Activated B cell treated with CpG ODN at 0.5 μM for 24 hours (primary cell): ENCODE data around the gene EMC8. TPM values are rescaled to one million over a fixed set of nuclear protein-coding genes. Genes with fewer than 3 reads are reported as not detected.

ENCODE experiments used
- ATAC-seq: fragments of 200-7000 bp; cut with Tn5 transposase; one replicate; pipeline ENCODE4 v1.10.0; 2021; ENCODE audit warnings: low read depth, mild to moderate bottlenecking, moderate library complexity
- CTCF ChIA-PET: fragments of 350-600 bp; sonication (Branson Sonifier 250); formaldehyde crosslinking; loops from one replicate; lab custom pipeline; 2021; ENCODE audit warnings: antibody characterized with exemption; lab: Charles Lee
- POLR2A ChIA-PET: fragments of 350-600 bp; sonication (Branson Sonifier 250); formaldehyde crosslinking; loops from one replicate; lab custom pipeline; 2021; ENCODE audit warnings: antibody characterized with exemption; lab: Charles Lee
- DNase-seq: peaks from one replicate; pipeline ENCODE4 v3.0.0; 2022
- H3K27ac Mint-ChIP-seq: one replicate; pipeline ENCODE4 v1.8.0; 2020; ENCODE audit warnings: mixed read lengths
- H3K27me3 Mint-ChIP-seq: one replicate; pipeline ENCODE4 v1.8.0; 2021; ENCODE audit warnings: mixed read lengths
- H3K36me3 Mint-ChIP-seq: one replicate; pipeline ENCODE4 v1.8.0; 2021; ENCODE audit warnings: low read depth, mixed read lengths
- H3K4me1 Mint-ChIP-seq: one replicate; pipeline ENCODE4 v1.8.0; 2021; ENCODE audit warnings: mixed read lengths
- H3K4me3 Mint-ChIP-seq: one replicate; pipeline ENCODE4 v1.8.0; 2020; ENCODE audit warnings: mild to moderate bottlenecking, mixed read lengths
- H3K9me3 Mint-ChIP-seq: one replicate; pipeline ENCODE4 v1.8.0; 2020; ENCODE audit warnings: mixed read lengths
- CTCF ChIP-seq: fragments of 200-600 bp; IDR thresholded peaks from one replicate; pipeline ENCODE4 v1.8.0; 2022; ENCODE audit warnings: antibody characterized with exemption, mild to moderate bottlenecking
- intact Hi-C: fragments of 100-400 bp; cut with micrococcal nuclease; formaldehyde crosslinking; loops from one replicate; pipeline ENCODE4 v1.15.1; 2024
- total RNA-seq: library from RNA; stranded (reverse); gene quantifications from 2 replicates; pipeline ENCODE4 v1.2.3, GENCODE V29; 2022

EMC8 gene
- total RNA-seq, 1 donor from 2014 or later: 27.8 TPM

DNA sequence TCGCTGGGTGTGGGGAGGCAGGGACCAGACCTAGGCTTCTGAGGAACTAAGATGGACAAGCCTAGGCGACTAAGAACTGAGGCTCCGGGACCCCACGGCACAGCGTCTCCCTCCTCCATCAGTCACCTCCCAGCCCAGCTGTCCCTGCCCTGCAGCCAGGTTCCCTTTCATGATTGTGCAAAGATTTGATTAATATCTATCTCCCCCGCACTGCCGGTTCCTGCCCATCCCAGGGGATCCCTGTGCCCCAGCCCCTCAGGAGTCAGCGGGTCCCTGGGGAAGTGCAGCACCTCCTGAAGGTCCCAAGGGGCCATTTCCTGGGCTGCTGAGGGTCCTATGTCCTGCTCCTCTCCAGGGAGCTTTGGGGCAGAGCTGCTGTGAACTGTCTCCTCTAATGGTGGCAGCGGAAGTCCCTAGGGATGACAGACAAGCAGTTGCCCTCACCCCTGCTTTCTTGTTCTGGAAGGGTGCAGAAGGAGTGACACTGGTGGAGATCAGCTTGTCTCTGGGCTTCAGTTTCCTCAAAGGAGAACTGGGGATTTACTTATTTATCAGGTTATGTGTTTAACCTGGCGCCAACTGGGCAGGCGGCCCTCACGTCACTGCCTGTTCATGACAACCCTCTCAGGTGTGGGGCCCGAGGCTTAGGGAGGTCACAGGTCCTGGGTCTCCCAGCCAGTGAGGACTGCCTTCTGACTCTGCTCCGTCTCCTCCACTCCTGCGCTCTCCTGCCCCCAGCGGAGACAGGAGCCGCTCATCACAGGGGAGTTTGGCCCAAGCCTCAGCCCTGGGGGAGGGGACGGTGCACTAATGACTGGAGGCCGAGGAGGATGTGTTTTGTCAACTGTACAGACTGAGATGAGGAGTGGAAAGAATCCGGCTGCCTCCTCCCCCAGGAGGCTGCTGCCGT lies 46.6 kb downstream of the EMC8 start:
- ATAC-seq: no peak
- peak; percentile 49 for DNase-seq
- Mint-ChIP-seq H3K4me1 (peaks cover 82% of the 10 kb centered on the region), H3K9me3 (no peaks in the 10 kb centered on the region), H3K36me3 (peaks cover 4% of the 10 kb centered on the region), H3K4me3 (peak overlapping the region; percentile 57), H3K27ac (peak overlapping the region; percentile 100), H3K27me3 (no peaks in the 10 kb centered on the region)
- ChIA-PET POLR2A (interaction anchor here (1.1 to 3.2 kb wide), 7 partner anchors 9 to 199 kb away, joined by 3 to 16 read pairs (median 4); partner anchors contain the start of genes COX4I1 and EMC8), CTCF (interaction anchor here (1.5 kb wide), 1 partner anchor 34 kb away, joined by 7 read pairs; no protein-coding TSS in a partner anchor)
- TF ChIP-seq CTCF: no peak
- intact Hi-C loops: loop anchor here (5.0 to 10.0 kb wide), 4 partner anchors 725 to 1742 kb away; partner anchors contain the start of genes FBXO31, KIAA0513 and ZCCHC14

DNA sequence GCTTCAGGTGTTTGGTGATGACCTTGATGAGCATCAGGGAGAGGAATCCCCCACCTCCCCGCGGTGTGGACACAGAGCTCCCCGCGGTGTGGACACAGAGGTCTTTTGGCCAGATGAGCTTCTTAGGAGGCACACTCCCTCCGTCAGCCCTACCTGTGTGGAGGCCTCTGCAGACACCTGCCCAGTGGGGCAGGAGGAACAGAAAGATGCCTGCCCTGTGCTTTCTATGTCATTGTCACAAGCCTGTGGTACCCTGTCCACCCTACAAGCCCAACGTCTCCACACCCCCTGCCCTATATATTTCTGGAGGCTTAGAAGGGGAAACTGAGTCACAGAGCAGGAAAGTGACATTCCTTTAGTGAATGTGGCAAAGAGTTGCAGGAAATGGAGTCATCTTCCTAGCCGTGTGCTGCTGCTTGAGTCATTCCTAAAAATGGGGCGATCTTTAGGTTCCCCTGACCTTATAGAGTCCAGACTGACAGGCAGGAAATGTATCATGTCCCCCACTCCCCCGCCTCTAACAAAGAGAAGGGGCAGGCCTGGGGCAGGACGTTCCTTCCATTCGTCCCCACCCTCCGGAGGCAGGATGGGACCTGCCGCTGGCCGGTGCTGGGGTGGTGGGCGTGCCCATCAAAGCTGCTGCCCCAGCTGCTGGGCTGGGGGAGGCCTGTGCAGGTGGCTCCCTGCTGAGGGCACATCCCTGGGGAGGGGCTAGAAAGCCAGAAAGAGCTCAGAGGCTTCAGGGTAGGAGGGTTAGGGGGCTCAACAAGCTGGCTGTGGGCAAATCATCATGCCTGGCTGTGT lies 47.4 kb downstream of the EMC8 start:
- DNase-seq: peak; percentile 42
- H3K36me3 Mint-ChIP-seq: peaks cover 4% of the 10 kb centered on the region

GRCh38 chr16:85750827-85751697 lies 48.3 kb downstream of the EMC8 start, which contains the start of gene C16orf74:
C16orf74 (minus strand) TSS chr16:85751096; CDS start chr16:85735217, 15,879 bp downstream.
- DNase-seq (peak; percentile 65), ATAC-seq (peak; percentile 46)
- TF ChIP-seq CTCF: no peak
- POLR2A ChIA-PET: interaction anchor here (0.7 to 2.2 kb wide), 7 partner anchors 8 to 197 kb away, joined by 3 to 15 read pairs (median 5); no protein-coding TSS in a partner anchor
- Mint-ChIP-seq H3K9me3 (no peaks in the 10 kb centered on the region), H3K27me3 (no peaks in the 10 kb centered on the region), H3K4me1 (peaks cover 81% of the 10 kb centered on the region), H3K4me3 (peak within 1 kb of the TSS; percentile 94), H3K36me3 (peaks cover 6% of the 10 kb centered on the region), H3K27ac (peak within 1 kb of the TSS; percentile 100)
- CTCF ChIA-PET: interaction anchor here (1.1 to 1.5 kb wide), 3 partner anchors 13 to 33 kb away, joined by 4 to 7 read pairs (median 6); no protein-coding TSS in a partner anchor
- intact Hi-C loops: loop anchor here (1.0 to 10.0 kb wide), 5 partner anchors 8 to 1744 kb away; partner anchors contain the start of genes FBXO31, KIAA0513 and ZCCHC14

More for the DNA sequence above, 47.4 kb downstream of the EMC8 start:
- Mint-ChIP-seq H3K27me3 (no peaks in the 10 kb centered on the region), H3K4me1 (peaks cover 82% of the 10 kb centered on the region), H3K27ac (peak overlapping the region; percentile 100), H3K4me3 (peak overlapping the region; percentile 67), H3K9me3 (no peaks in the 10 kb centered on the region)
- POLR2A ChIA-PET: interaction anchor here (0.7 to 3.2 kb wide), 7 partner anchors 10 to 198 kb away, joined by 3 to 16 read pairs (median 4); partner anchors contain the start of genes COX4I1 and EMC8
- no peak for TF ChIP-seq CTCF
- ATAC-seq: no peak
- intact Hi-C loops: loop anchor here (5.0 to 10.0 kb wide), 4 partner anchors 725 to 1743 kb away; partner anchors contain the start of genes FBXO31, KIAA0513 and ZCCHC14
- CTCF ChIA-PET: interaction anchor here (1.5 kb wide), 1 partner anchor 33 kb away, joined by 7 read pairs; no protein-coding TSS in a partner anchor

GRCh38 chr16:85750146-85750826 lies 49.1 kb downstream of the EMC8 start:
- CTCF ChIA-PET: interaction anchor here (1.1 to 1.5 kb wide), 2 partner anchors 13 to 31 kb away, joined by 4 to 6 read pairs; no protein-coding TSS in a partner anchor
- peak overlapping the region; percentile 94 for H3K4me3 Mint-ChIP-seq
- DNase-seq (peak; percentile 68), ATAC-seq (peak; percentile 35)
- intact Hi-C loops: loop anchor here (1.0 to 10.0 kb wide), 5 partner anchors 9 to 1745 kb away; partner anchors contain the start of genes FBXO31, KIAA0513 and ZCCHC14
- H3K36me3 Mint-ChIP-seq: peaks cover 6% of the 10 kb centered on the region
- H3K4me1 Mint-ChIP-seq: peaks cover 76% of the 10 kb centered on the region
- POLR2A ChIA-PET: interaction anchor here (0.5 to 2.1 kb wide), 6 partner anchors 9 to 142 kb away, joined by 3 to 15 read pairs (median 4); no protein-coding TSS in a partner anchor
- H3K27me3 Mint-ChIP-seq: no peaks in the 10 kb centered on the region
- H3K9me3 Mint-ChIP-seq: no peaks in the 10 kb centered on the region
- peak overlapping the region; percentile 91 for H3K27ac Mint-ChIP-seq
- no peak for TF ChIP-seq CTCF
